GM12878 (cell line): ENCODE results near the gene NFIL3. TPM values are rescaled to one million over a fixed set of nuclear protein-coding genes. Genes with fewer than 3 reads are reported as not detected.

ENCODE experiments used
- ATAC-seq: fragments of 200-7000 bp; cut with Tn5 transposase; 3 replicates; pipeline ENCODE4 v1.9.1; 2020; ENCODE audit warnings: mild to moderate bottlenecking, moderate library complexity
- BruUV-seq: library from RNA; stranded (reverse); fragments of 400-500 nt; replicated peaks from 2 replicates; lab custom pipeline; 2021; lab: Mats Ljungman, UMichigan
- CTCF ChIA-PET: fragments of 300-600 bp; sonication (Branson Sonifier 250); formaldehyde crosslinking; extraction: SDS; loops from one replicate; lab custom pipeline; 2021; ENCODE audit warnings: inconsistent platforms; lab: Yijun Ruan, JAX
- POLR2A ChIA-PET: fragments of 350-600 bp; formaldehyde crosslinking; extraction: SDS; loops from one replicate; lab custom pipeline; 2021; ENCODE audit warnings: inconsistent platforms; lab: Charles Lee
- RAD21 ChIA-PET: fragments of 300-600 bp; sonication (Branson Sonifier 250); formaldehyde crosslinking; loops from one replicate; lab custom pipeline; 2023; ENCODE audit warnings: antibody characterized with exemption; ENCODE audit not compliant: unreplicated experiment; lab: Charles Lee
- SMC1A ChIA-PET: fragments of 300-600 bp; sonication (Branson Sonifier 250); formaldehyde crosslinking; loops from one replicate; lab custom pipeline; 2023; ENCODE audit not compliant: unreplicated experiment, uncharacterized antibody; lab: Charles Lee
- DNase-seq: peaks from one replicate; pipeline ENCODE4 v3.0.0-alpha.2; 2011; ENCODE audit warnings: low read depth, low spot score
- FAIRE-seq: peaks from 3 replicates; lab custom pipeline; 2011; peaks lifted over from hg19 to GRCh38; lab: Jason Lieb, UNC
- H2AFZ ChIP-seq: 2 replicates; pipeline ENCODE4 v1.6.0; 2011; ENCODE audit warnings: low read depth, low read length, control low read depth; ENCODE audit not compliant: control insufficient read depth
- H3K27ac ChIP-seq: 2 replicates; pipeline ENCODE4 v1.5.1; 2011; ENCODE audit warnings: control low read depth; ENCODE audit not compliant: control insufficient read depth, insufficient read depth
- H3K27me3 ChIP-seq, 2 experiments: replicated peaks in 1 of 2; 2 replicates each; pipeline versions ENCODE4 v1.6.0 to v1.6.1; 2011; ENCODE audit warnings: low read length in 1 of 2; ENCODE audit not compliant: control insufficient read depth in 2 of 2, insufficient read depth in 2 of 2
- H3K36me3 ChIP-seq, 2 experiments: 2 replicates each; pipeline ENCODE4 v1.5.1; 2011; ENCODE audit warnings: low read length in 1 of 2; ENCODE audit not compliant: control insufficient read depth in 2 of 2, insufficient read depth in 2 of 2
- H3K4me1 ChIP-seq: 2 replicates; pipeline ENCODE4 v1.6.1; 2011; ENCODE audit warnings: mild to moderate bottlenecking, low read length, moderate library complexity, mixed read lengths; ENCODE audit not compliant: control insufficient read depth, insufficient read depth
- H3K4me2 ChIP-seq: 2 replicates; pipeline ENCODE4 v1.6.0; 2011; ENCODE audit warnings: control low read depth; ENCODE audit not compliant: control insufficient read depth, insufficient read depth
- H3K4me3 ChIP-seq: fragments of 200-600 bp; sonication (generic); 2 replicates; pipeline ENCODE4 v1.5.1; 2016
- H3K79me2 ChIP-seq: 2 replicates; pipeline ENCODE4 v1.6.0; 2011; ENCODE audit warnings: low read length; ENCODE audit not compliant: control insufficient read depth, insufficient read depth
- H3K9ac ChIP-seq: 2 replicates; pipeline ENCODE4 v1.8.0; 2011; ENCODE audit warnings: low read length, control low read depth, mixed read lengths; ENCODE audit not compliant: control insufficient read depth, insufficient read depth
- H3K9me3 ChIP-seq: replicated peaks from 3 replicates; pipeline ENCODE4 v1.5.1; 2011; ENCODE audit warnings: mild to moderate bottlenecking, low read length; ENCODE audit not compliant: control insufficient read depth, insufficient read depth
- H4K20me1 ChIP-seq: 2 replicates; pipeline ENCODE4 v1.6.0; 2011; ENCODE audit not compliant: control insufficient read depth, insufficient read depth
- CHD2 ChIP-seq: IDR thresholded peaks from 2 replicates; pipeline ENCODE4 v1.6.1; 2011; ENCODE audit warnings: low read depth, low read length, improper control_type of control experiment, borderline replicate concordance
- EGR1 ChIP-seq, 2 experiments: IDR thresholded peaks; 1 replicate in 1 of 2; 2 replicates in 1 of 2; pipeline ENCODE4 v1.6.1; 2011 to 2012; ENCODE audit warnings: low read depth in 2 of 2, low read length in 2 of 2, borderline replicate concordance in 1 of 2, mild to moderate bottlenecking in 1 of 2, moderate library complexity in 1 of 2
- FOXK2 ChIP-seq: fragments of 450-650 bp; IDR thresholded peaks from 2 replicates; pipeline ENCODE4 v1.6.1; 2017; ENCODE audit warnings: mild to moderate bottlenecking, moderate library complexity
- FOXM1 ChIP-seq: IDR thresholded peaks from 2 replicates; pipeline ENCODE4 v1.6.1; 2012; ENCODE audit warnings: low read depth, mild to moderate bottlenecking, inconsistent platforms, low read length, moderate library complexity
- KDM1A ChIP-seq: fragments of 200-600 bp; sonication (generic); IDR thresholded peaks from 2 replicates; pipeline ENCODE4 v1.6.1; 2016; ENCODE audit warnings: borderline replicate concordance
- MEF2A ChIP-seq: IDR thresholded peaks from 2 replicates; pipeline ENCODE4 v1.6.1; 2011; ENCODE audit warnings: low read depth, mild to moderate bottlenecking, low read length, moderate library complexity; ENCODE audit not compliant: insufficient read depth
- PAX5 ChIP-seq: IDR thresholded peaks from 2 replicates; pipeline ENCODE4 v1.6.1; 2011; ENCODE audit warnings: low read depth, low read length, borderline replicate concordance
- POLR2A ChIP-seq: IDR thresholded peaks from 2 replicates; pipeline ENCODE4 v1.6.1; 2011; ENCODE audit warnings: low read depth, mild to moderate bottlenecking, low read length
- POLR2AphosphoS2 ChIP-seq: IDR thresholded peaks from 2 replicates; pipeline ENCODE4 v1.6.1; 2011; ENCODE audit warnings: low read depth, mild to moderate bottlenecking, low read length, improper control_type of control experiment, moderate library complexity
- RELA ChIP-seq: fragments of 450-650 bp; IDR thresholded peaks from 2 replicates; pipeline ENCODE4 v1.8.0; 2014; ENCODE audit warnings: borderline replicate concordance; ENCODE audit not compliant: partially characterized antibody
- STAT1 ChIP-seq: fragments of 450-650 bp; conservative IDR thresholded peaks from 2 replicates; pipeline ENCODE4 v1.6.1; 2014; ENCODE audit warnings: antibody characterized with exemption, mild to moderate bottlenecking
- TAF1 ChIP-seq: IDR thresholded peaks from 2 replicates; pipeline ENCODE4 v1.6.1; 2011; ENCODE audit warnings: mild to moderate bottlenecking, low read depth, low read length, borderline replicate concordance
- ZNF622 ChIP-seq: fragments of 450-650 bp; IDR thresholded peaks from 2 replicates; pipeline ENCODE4 v1.6.1; 2017; ENCODE audit warnings: mild to moderate bottlenecking, inconsistent platforms
- WGBS: methylation state at CpG from one replicate; pipeline ENCODE4 v1.1.6; 2016; ENCODE audit warnings: low lambda C conversion rate; ENCODE audit not compliant: insufficient replicate concordance, insufficient coverage; ENCODE audit errors: missing lambda C conversion rate; 5-methylcytosine and 5-hydroxymethylcytosine counted together
- in situ Hi-C: fragments of 300-500 bp; cut with MboI; formaldehyde crosslinking; loops from 9 replicates; pipeline ENCODE4 v1.14.3; 2018; ENCODE audit warnings: mixed read lengths
- intact Hi-C: fragments of 100-400 bp; cut with micrococcal nuclease; formaldehyde crosslinking; loops from one replicate; pipeline ENCODE4 v1.14.2; 2022; ENCODE audit not compliant: unreplicated experiment
- polyA plus RNA-seq, 11 experiments: library from polyadenylated mRNA; depleted of rRNA in 4 of 11; unstranded in 6 of 11; stranded (reverse) in 5 of 11; fragments of >200 nt; fragmentation: Nextera tagmentation in 4 of 11; fragmentation: Illumina TruSeq in 1 of 11; extraction: Ambion mirVana in 4 of 11; extraction: Trizol in 1 of 11; gene quantifications; 1 replicate in 1 of 11; 2 replicates in 10 of 11; pipeline versions ENCODE4 v1.2.1 to v1.2.3, GENCODE V29; 2011 to 2016; ENCODE audit warnings: inconsistent platforms in 2 of 11, missing spikeins in 2 of 11, low read depth in 1 of 11
- total RNA-seq, 4 experiments: library from RNA; depleted of rRNA in 3 of 4; stranded (reverse); fragments of >200 nt in 3 of 4; fragmentation: Illumina TruSeq in 1 of 4; extraction: Trizol in 1 of 4; gene quantifications; 2 replicates each; pipeline versions ENCODE4 v1.2.1 to v1.2.3, GENCODE V29; 2013 to 2021
- TF ChIP-seq, protein P1 (sequence below): fragments of 150-350 bp; IDR thresholded peaks from 2 replicates; pipeline ENCODE4 v1.6.1; 2014; ENCODE audit warnings: mild to moderate bottlenecking, low read depth, low read length
- TF ChIP-seq, protein P2 (sequence below): IDR thresholded peaks from 2 replicates; pipeline ENCODE4 v1.6.1; 2012; ENCODE audit warnings: low read depth, low read length, improper control_type of control experiment
- TF ChIP-seq, protein P3 (sequence below): fragments of 450-650 bp; IDR thresholded peaks from 2 replicates; pipeline ENCODE4 v1.6.1; 2017; ENCODE audit warnings: mild to moderate bottlenecking, moderate library complexity

NFIL3 gene
- total and polyA plus RNA-seq, 10 of the 15 experiments (the other 5 are each of a cell fraction or from before 2014, with no cell fraction given) = 0.18 to 1.0 (median 0.36) TPM; not detected in 3

DNA sequence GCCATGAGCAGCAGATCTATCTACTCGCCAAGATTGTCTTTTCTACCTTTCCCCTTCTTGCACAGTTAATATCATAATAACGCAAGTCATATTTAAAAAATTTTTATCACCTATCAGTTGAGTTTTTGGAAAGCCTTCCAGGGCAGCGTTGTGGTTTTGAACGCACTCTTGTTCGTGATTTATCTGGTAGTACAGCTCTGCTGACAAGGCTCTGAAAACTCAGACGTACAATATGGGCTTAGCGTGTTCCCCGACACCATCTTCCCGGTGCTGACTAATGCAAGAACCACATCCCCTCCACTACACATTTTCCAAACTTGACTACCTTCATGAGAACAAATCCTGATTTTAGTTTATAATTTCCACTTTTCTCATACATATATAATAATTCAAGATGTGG, 1.6 kb upstream of the NFIL3 start:
- RAD21 ChIA-PET = interaction anchor here (1.0 to 4.9 kb wide), 7 partner anchors 64 to 510 kb away, joined by 3 to 59 read pairs (median 8); partner anchors contain the start of gene AUH
- no peak for TF ChIP-seq TAF1
- no peak for TF ChIP-seq POLR2AphosphoS2
- no peak for TF ChIP-seq FOXM1
- TF ChIP-seq ZNF622 = no peak
- no peak for TF ChIP-seq CHD2
- TF ChIP-seq KDM1A = no peak
- no peak for TF ChIP-seq MEF2A
- TF ChIP-seq EGR1 (IDR thresholded peaks at IDR 0.05; ENCODE audit: borderline replicate concordance in 1 of 2, low read depth in 2 of 2, low read length in 2 of 2) = no peak
- TF ChIP-seq, protein P1, sequence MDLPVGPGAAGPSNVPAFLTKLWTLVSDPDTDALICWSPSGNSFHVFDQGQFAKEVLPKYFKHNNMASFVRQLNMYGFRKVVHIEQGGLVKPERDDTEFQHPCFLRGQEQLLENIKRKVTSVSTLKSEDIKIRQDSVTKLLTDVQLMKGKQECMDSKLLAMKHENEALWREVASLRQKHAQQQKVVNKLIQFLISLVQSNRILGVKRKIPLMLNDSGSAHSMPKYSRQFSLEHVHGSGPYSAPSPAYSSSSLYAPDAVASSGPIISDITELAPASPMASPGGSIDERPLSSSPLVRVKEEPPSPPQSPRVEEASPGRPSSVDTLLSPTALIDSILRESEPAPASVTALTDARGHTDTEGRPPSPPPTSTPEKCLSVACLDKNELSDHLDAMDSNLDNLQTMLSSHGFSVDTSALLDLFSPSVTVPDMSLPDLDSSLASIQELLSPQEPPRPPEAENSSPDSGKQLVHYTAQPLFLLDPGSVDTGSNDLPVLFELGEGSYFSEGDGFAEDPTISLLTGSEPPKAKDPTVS = no peak
- no peak for TF ChIP-seq STAT1
- TF ChIP-seq, protein P2, sequence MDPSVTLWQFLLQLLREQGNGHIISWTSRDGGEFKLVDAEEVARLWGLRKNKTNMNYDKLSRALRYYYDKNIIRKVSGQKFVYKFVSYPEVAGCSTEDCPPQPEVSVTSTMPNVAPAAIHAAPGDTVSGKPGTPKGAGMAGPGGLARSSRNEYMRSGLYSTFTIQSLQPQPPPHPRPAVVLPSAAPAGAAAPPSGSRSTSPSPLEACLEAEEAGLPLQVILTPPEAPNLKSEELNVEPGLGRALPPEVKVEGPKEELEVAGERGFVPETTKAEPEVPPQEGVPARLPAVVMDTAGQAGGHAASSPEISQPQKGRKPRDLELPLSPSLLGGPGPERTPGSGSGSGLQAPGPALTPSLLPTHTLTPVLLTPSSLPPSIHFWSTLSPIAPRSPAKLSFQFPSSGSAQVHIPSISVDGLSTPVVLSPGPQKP = no peak
- no peak for TF ChIP-seq RELA
- TF ChIP-seq POLR2A = no peak
- TF ChIP-seq FOXK2 = no peak
- TF ChIP-seq PAX5 = no peak
- TF ChIP-seq, protein P3, sequence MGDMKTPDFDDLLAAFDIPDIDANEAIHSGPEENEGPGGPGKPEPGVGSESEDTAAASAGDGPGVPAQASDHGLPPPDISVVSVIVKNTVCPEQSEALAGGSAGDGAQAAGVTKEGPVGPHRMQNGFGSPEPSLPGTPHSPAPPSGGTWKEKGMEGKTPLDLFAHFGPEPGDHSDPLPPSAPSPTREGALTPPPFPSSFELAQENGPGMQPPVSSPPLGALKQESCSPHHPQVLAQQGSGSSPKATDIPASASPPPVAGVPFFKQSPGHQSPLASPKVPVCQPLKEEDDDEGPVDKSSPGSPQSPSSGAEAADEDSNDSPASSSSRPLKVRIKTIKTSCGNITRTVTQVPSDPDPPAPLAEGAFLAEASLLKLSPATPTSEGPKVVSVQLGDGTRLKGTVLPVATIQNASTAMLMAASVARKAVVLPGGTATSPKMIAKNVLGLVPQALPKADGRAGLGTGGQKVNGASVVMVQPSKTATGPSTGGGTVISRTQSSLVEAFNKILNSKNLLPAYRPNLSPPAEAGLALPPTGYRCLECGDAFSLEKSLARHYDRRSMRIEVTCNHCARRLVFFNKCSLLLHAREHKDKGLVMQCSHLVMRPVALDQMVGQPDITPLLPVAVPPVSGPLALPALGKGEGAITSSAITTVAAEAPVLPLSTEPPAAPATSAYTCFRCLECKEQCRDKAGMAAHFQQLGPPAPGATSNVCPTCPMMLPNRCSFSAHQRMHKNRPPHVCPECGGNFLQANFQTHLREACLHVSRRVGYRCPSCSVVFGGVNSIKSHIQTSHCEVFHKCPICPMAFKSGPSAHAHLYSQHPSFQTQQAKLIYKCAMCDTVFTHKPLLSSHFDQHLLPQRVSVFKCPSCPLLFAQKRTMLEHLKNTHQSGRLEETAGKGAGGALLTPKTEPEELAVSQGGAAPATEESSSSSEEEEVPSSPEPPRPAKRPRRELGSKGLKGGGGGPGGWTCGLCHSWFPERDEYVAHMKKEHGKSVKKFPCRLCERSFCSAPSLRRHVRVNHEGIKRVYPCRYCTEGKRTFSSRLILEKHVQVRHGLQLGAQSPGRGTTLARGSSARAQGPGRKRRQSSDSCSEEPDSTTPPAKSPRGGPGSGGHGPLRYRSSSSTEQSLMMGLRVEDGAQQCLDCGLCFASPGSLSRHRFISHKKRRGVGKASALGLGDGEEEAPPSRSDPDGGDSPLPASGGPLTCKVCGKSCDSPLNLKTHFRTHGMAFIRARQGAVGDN = no peak

More for the DNA sequence above, 1.6 kb upstream of the NFIL3 start:
- in situ Hi-C loops = loop anchor here (5.0 kb wide), 2 partner anchors 383 to 508 kb away; no protein-coding TSS in a partner anchor
- DNase-seq (no peak), FAIRE-seq (no peak), ATAC-seq (no peak)
- POLR2A ChIA-PET = no interaction called here
- no peaks in the 10 kb centered on the region; the same call in 1 of the 2 replicates for H4K20me1 ChIP-seq
- peaks cover 6% of the 10 kb centered on the region for H3K4me1 ChIP-seq
- no peak overlapping the region for H3K9ac ChIP-seq
- WGBS = 69% methylated on average over 9 of the region's 9 CpGs
- H3K27ac ChIP-seq = no peak overlapping the region
- no peaks in the 10 kb centered on the region for H3K36me3 ChIP-seq
- no TSS peak for BruUV-seq
- SMC1A ChIA-PET = interaction anchor here (0.7 to 4.0 kb wide), 10 partner anchors 64 to 810 kb away, joined by 3 to 47 read pairs (median 3); no protein-coding TSS in a partner anchor
- no peak overlapping the region; the same call in 1 of the 2 replicates for H3K4me2 ChIP-seq
- peaks cover 12 to 27% of the 10 kb centered on the region in 2 experiments for H3K27me3 ChIP-seq
- intact Hi-C loops = loop anchor here (5.0 to 10.0 kb wide), 3 partner anchors 150 to 388 kb away; no protein-coding TSS in a partner anchor
- CTCF ChIA-PET = interaction anchor here (0.5 to 8.8 kb wide), 13 partner anchors 13 to 511 kb away, joined by 3 to 115 read pairs (median 5); no protein-coding TSS in a partner anchor
- no peak overlapping the region for H2AFZ ChIP-seq
- H3K9me3 ChIP-seq = no peaks in the 10 kb centered on the region
- H3K79me2 ChIP-seq = no peaks in the 10 kb centered on the region
- no peak overlapping the region for H3K4me3 ChIP-seq
